Measurements from ENCODE around the gene DRD3.

DRD3 gene

DNA sequence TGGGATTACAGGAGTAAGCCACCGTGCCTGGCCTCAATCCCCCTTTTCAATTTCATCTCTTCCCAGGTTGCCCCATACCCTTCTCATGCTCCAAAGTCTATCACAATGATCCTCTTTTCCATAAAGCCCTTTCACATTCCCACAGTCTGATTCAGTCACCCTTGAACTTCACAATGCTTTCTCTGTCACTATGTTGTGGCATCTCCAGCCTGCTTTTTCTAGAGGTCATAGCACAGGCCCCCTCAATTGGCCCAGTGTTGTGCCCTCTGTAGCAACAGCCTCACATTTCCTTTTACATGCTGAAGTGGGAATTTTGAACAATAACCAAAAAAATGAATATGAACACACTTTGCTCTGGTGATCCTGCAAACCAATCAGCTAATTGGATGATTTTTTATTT, 21.5 kb downstream of the DRD3 start:
- no peak for DNase-seq
- TF ChIP-seq GATA1 (IDR thresholded peaks at IDR 0.05; ENCODE audit: low read depth, low read length) (no peak), POLR2A (IDR thresholded peaks at IDR 0.05; ENCODE audit: low read length) (no peak)

GRCh38 chr3:114155370-114155821, 23.5 kb downstream of the DRD3 start:
- TF ChIP-seq POLR2A (IDR thresholded peaks at IDR 0.05; ENCODE audit: low read length) (no peak), GATA1 (IDR thresholded peaks at IDR 0.05; ENCODE audit: low read depth, low read length) (no peak)
- DNase-seq: peak; percentile 44 to 63

- DNase-seq: no peak
- TF ChIP-seq GATA1 (IDR thresholded peaks at IDR 0.05; ENCODE audit: low read depth, low read length) (no peak), POLR2A (IDR thresholded peaks at IDR 0.05; ENCODE audit: low read length) (no peak)
Measured at GRCh38 chr3:114154321-114154821, 24.5 kb downstream of the DRD3 start.

GRCh38 chr3:114152519-114153151, 26.2 kb downstream of the DRD3 start:
- no peak for TF ChIP-seq GATA1 (IDR thresholded peaks at IDR 0.05; ENCODE audit: low read depth, low read length)
- TF ChIP-seq POLR2A (IDR thresholded peaks at IDR 0.05; ENCODE audit: low read length): no peak
- peak; percentile 57 to 75 for DNase-seq

DNA sequence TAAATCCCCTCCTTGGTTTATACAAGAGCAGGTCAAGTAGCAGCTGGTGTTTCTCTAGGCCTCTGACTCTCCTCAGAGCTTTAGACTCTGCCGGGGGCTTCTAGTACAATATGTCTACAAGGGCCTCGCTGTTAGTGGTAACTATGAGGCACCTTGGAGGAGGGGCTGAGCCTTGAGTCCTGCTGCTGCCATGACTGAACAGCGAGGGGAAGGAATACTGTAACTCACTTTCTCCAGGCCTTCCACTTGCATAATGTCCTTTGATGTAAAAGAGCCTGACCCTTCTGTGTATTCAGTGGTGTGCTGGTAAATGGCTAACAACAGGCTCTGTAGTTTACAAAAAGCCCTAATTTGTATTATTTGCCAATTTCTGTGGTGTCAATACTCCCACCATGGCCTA, 27.8 kb downstream of the DRD3 start:
- DNase-seq: no peak
- TF ChIP-seq POLR2A (IDR thresholded peaks at IDR 0.05; ENCODE audit: low read length): no peak
- TF ChIP-seq GATA1 (IDR thresholded peaks at IDR 0.05; ENCODE audit: low read depth, low read length): no peak

DNA sequence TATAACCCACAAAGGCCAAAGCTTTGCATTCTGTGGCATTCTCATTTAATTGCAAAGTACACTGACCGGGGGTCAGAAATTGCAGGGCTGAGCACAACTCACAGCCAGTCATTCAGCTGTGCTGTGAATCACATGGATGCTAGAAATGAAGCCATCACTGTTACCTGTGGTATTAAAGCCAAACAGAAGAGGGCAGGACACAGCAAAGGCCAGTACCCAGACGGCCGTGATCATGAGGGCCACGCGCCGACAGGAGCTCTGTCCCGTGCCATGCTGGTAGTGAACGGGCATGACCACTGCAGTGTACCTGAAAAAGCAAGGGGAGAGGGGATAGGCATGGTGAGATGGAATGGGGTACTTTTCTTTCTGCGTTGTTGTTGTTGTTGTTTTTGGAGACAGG, 31.6 kb downstream of the DRD3 start:
- TF ChIP-seq POLR2A (IDR thresholded peaks at IDR 0.05; ENCODE audit: low read length): no peak
- no peak for DNase-seq

DNA sequence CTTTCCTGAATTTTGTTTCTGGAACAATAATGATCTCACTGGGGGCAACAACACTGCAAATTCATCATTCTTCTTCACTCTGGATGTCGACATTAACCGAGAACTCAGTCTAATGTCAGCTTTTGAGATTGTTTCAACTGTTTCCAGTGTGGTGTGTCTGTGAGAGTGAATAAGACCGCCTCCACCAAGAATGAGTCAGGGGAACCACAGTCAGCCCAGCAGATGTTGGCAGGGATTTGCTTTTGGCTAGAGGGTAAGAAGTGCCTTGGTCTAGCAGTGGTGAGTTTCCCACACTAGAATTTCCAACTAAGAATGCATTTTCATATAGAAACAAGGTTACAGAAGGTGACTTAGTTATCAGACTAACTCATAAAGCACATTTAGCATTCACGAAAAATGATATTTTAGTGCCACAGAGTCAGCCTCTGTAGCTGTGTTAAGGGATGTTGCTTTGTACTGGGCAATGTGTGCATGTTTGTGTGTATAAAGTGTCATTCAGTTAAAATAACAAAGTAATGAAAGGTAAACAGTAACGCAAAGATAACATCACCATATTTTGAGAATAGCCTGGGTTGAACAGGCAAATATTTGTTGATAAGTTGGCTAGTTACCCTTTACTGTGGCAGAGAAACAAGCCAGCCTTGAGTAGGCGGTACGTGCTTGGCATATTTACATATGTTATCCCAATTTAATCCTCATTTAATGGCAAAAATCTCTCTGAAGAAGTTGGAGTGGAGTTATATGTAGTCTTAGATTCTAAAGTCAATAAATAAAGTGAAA, 33.8 kb downstream of the DRD3 start:
- no peak for DNase-seq
- no peak for TF ChIP-seq POLR2A (IDR thresholded peaks at IDR 0.05; ENCODE audit: low read length)
- no peak for TF ChIP-seq GATA1 (IDR thresholded peaks at IDR 0.05; ENCODE audit: low read depth, low read length)

- no peak for DNase-seq
Measured at GRCh38 chr3:114143817-114144216, 35.0 kb downstream of the DRD3 start.

DNA sequence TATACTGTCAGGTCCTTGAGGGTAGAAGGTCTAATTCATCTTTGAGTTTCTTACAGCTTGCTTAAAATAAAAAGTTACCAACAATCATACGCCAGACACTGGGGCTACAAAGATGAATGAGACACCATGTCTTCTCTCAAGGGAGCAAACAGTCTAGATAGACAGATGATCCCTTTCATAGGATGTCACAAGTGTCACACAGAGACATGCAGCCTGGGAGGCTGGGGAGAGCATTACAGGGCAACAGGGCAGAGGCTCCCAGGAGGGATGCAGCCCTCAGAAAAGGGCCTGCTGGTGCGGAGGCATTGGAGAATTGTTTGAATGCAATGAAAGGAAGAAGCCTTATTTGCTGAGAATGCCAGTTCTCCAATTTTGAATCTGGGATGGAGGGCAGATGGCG, 39.0 kb downstream of the DRD3 start:
- DNase-seq: no peak
- TF ChIP-seq GATA1 (IDR thresholded peaks at IDR 0.05; ENCODE audit: low read depth, low read length) (no peak), POLR2A (IDR thresholded peaks at IDR 0.05; ENCODE audit: low read length) (no peak)

More at GRCh38 chr3:114143817-114144216, 35.0 kb downstream of the DRD3 start:
- TF ChIP-seq GATA1 (IDR thresholded peaks at IDR 0.05; ENCODE audit: low read depth, low read length) (no peak), POLR2A (IDR thresholded peaks at IDR 0.05; ENCODE audit: low read length) (no peak)

- TF ChIP-seq POLR2A (IDR thresholded peaks at IDR 0.05; ENCODE audit: low read length): no peak
- no peak for TF ChIP-seq GATA1 (IDR thresholded peaks at IDR 0.05; ENCODE audit: low read depth, low read length)
- DNase-seq: no peak
Measured at GRCh38 chr3:114133947-114134346, 44.9 kb downstream of the DRD3 start.

GRCh38 chr3:114132500-114132899, 46.4 kb downstream of the DRD3 start:
- TF ChIP-seq GATA1 (IDR thresholded peaks at IDR 0.05; ENCODE audit: low read depth, low read length): no peak
- TF ChIP-seq POLR2A (IDR thresholded peaks at IDR 0.05; ENCODE audit: low read length): no peak
- DNase-seq: no peak

GRCh38 chr3:114128826-114129225, 50.0 kb downstream of the DRD3 start:
- DNase-seq: no peak

GRCh38 chr3:114128231-114128630, 50.6 kb downstream of the DRD3 start:
- no peak for TF ChIP-seq GATA1 (IDR thresholded peaks at IDR 0.05; ENCODE audit: low read depth, low read length)
- TF ChIP-seq POLR2A (IDR thresholded peaks at IDR 0.05; ENCODE audit: low read length): no peak
- DNase-seq: no peak

More at GRCh38 chr3:114128826-114129225, 50.0 kb downstream of the DRD3 start:
- TF ChIP-seq GATA1 (IDR thresholded peaks at IDR 0.05; ENCODE audit: low read depth, low read length) (no peak), POLR2A (IDR thresholded peaks at IDR 0.05; ENCODE audit: low read length) (no peak)

DNA sequence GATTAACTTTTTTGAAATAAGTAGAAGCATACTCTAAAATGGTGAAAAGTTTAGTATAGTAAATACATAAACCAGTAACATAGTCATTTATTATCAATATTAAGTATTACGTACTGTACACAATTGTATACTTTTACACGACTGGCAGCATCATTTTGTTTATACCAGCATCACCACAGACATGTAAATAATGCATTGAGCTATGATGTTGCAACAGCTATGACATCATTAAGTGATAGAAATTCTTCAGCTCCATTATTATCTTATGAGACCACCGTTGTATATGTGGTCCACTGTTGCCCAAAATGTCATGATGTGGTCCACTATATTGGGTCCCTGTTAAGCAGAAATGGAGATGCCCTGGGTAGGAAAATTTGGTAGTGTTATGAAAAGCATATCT, 51.3 kb downstream of the DRD3 start:
- no peak for DNase-seq
- TF ChIP-seq GATA1 (IDR thresholded peaks at IDR 0.05; ENCODE audit: low read depth, low read length) (no peak), POLR2A (IDR thresholded peaks at IDR 0.05; ENCODE audit: low read length) (no peak)

DNA sequence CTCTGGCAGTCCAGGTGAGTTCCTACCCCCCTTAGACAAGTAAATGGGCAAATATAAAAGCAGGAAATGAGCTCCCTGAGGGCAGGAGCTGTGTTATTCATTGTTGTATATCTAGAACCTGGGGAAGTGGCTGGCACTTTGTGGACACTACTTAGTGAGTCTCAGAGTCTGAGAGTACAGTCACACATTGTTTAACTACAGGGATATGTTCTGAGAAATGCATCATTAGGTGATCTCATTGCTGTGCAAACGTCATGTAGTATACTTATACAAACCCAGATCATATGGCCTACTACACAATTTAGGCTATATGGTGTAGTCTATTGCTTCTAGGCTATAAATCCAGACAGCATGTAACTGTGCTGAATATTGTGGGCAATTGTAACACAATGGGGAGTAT, 52.4 kb downstream of the DRD3 start:
- TF ChIP-seq POLR2A (IDR thresholded peaks at IDR 0.05; ENCODE audit: low read length): no peak
- no peak for TF ChIP-seq GATA1 (IDR thresholded peaks at IDR 0.05; ENCODE audit: low read depth, low read length)

More for the DNA sequence above, 52.4 kb downstream of the DRD3 start:
- DNase-seq: no peak
